Measurements from ENCODE around the gene PDPN.

PDPN gene, protein sequence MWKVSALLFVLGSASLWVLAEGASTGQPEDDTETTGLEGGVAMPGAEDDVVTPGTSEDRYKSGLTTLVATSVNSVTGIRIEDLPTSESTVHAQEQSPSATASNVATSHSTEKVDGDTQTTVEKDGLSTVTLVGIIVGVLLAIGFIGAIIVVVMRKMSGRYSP

DNA sequence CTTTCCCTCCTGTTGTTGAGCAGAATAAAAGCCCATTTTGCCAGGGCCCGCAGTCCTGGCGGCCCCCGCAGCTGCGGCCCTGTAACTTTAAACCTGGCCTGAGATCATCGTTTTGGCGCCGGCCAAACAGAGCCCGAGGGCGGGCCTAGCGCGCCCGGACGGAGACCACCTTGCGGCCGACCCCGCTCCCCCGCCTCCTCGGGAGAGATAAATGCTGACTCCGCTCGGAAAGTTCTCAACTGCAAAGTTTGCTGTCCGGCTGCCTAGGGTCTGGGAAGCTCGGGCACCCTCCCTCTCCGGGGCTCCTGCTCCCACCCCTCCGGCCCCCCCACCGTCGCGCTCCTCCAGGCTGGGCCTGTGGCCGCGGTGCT is at the start of gene PDPN:
PDPN (plus strand) TSS at position 238 of the 371 bp plus-strand sequence. CDS start 202 bp downstream, outside the sequence.
- TF ChIP-seq, protein P1, sequence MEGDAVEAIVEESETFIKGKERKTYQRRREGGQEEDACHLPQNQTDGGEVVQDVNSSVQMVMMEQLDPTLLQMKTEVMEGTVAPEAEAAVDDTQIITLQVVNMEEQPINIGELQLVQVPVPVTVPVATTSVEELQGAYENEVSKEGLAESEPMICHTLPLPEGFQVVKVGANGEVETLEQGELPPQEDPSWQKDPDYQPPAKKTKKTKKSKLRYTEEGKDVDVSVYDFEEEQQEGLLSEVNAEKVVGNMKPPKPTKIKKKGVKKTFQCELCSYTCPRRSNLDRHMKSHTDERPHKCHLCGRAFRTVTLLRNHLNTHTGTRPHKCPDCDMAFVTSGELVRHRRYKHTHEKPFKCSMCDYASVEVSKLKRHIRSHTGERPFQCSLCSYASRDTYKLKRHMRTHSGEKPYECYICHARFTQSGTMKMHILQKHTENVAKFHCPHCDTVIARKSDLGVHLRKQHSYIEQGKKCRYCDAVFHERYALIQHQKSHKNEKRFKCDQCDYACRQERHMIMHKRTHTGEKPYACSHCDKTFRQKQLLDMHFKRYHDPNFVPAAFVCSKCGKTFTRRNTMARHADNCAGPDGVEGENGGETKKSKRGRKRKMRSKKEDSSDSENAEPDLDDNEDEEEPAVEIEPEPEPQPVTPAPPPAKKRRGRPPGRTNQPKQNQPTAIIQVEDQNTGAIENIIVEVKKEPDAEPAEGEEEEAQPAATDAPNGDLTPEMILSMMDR (IDR thresholded peaks at IDR 0.05): no peak
- H3K4me1 ChIP-seq: peaks cover 0 to 6% (median 3%) of the 10 kb centered on the region in 4 donors
- H3K27me3 ChIP-seq: peaks cover 0 to 66% of the 10 kb centered on the region in 2 donors
- H3K27ac ChIP-seq: peak within 1 kb of the TSS in 1 of 2 donors; percentile 39
- intact Hi-C loops (cut with DNase I; ENCODE audit: low total_unique reads): no loop called here
- H3K36me3 ChIP-seq: no peaks in the 10 kb centered on the region
- H3K9me3 ChIP-seq: no peaks in the 10 kb centered on the region
- DNase-seq: peak; percentile 43 to 66
- peak within 1 kb of the TSS; percentile 36 to 43 for H3K4me3 ChIP-seq

DNA sequence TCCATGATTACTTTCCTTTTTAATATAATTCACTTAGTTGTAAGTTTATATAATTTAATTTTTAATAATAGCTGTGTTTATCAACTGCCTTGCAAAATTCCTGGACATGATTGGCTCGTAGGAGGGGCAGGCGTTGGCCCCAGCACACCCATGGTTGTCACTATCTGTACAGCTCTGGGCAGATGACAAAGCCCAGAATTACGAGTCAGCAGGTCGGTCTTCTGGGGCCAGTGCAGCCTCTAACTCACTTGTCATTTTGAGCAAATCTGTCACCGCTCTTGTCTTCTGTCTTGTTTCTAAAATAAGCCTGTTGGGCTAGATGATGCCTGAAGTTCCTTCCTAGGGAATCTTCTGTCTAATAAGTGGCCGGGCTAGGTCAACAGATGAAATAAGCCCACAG is 48.4 kb upstream of the PDPN start:
- H3K4me3 ChIP-seq: no peak overlapping the region
- H3K27me3 ChIP-seq: peaks cover 0 to 12% of the 10 kb centered on the region in 2 donors
- H3K9me3 ChIP-seq: no peaks in the 10 kb centered on the region
- H3K4me1 ChIP-seq: no peaks in the 10 kb centered on the region
- no peak for DNase-seq
- no peaks in the 10 kb centered on the region for H3K36me3 ChIP-seq
- H3K27ac ChIP-seq: no peak overlapping the region
- TF ChIP-seq, protein P1 (IDR thresholded peaks at IDR 0.05): no peak
- intact Hi-C loops (cut with DNase I; ENCODE audit: low total_unique reads): no loop called here

DNA sequence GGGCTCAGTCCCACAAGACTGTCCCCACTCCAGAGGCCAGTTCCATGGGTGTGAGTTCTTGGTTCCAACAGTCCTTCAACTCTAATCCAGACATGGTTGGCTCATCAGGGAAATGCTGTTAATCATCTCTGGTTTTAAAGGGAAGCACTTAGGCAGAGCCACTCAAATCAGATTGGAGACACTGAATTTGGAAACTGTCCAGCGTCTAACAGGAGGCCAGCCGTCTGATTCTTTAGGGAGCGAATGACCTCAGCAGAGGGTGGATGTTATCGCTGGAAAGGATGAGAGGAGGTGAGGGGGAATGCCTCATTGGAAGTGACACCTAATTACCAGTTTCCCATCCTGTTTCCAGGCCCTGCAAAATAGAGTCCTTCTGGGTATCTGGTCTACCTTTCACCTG is 47.1 kb upstream of the PDPN start:
- Histone ChIP-seq H3K4me1 (no peaks in the 10 kb centered on the region), H3K36me3 (no peaks in the 10 kb centered on the region), H3K4me3 (no peak overlapping the region), H3K27me3 (peaks cover 0 to 12% of the 10 kb centered on the region in 2 donors), H3K9me3 (no peaks in the 10 kb centered on the region), H3K27ac (no peak overlapping the region)
- DNase-seq: no peak
- intact Hi-C loops (cut with DNase I; ENCODE audit: low total_unique reads): no loop called here
- TF ChIP-seq, protein P1 (IDR thresholded peaks at IDR 0.05): no peak

DNA sequence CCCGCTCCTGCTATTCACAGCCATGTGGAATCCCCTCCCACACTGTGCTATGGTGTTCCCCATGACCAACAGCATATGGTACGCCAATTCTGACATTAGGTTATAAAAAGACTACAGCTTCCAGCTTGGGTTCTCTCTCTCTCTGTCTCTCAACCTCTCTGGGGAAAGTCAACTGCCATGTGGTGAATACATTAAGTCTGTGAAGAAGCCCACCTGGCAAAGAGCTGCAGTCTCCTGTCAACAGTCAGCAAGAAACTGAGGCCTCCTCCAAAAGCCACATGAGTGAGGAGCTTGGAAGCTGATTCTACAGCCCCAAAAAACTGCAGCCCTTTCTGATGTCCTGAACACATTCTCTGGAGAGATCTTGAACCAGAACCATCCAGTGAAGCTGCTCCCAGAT is 44.8 kb upstream of the PDPN start:
- Histone ChIP-seq H3K27me3 (peaks cover 0 to 12% of the 10 kb centered on the region in 2 donors), H3K4me3 (no peak overlapping the region), H3K36me3 (no peaks in the 10 kb centered on the region), H3K9me3 (no peaks in the 10 kb centered on the region), H3K4me1 (peaks cover 0 to 6% (median 1%) of the 10 kb centered on the region in 4 donors), H3K27ac (no peak overlapping the region)
- intact Hi-C loops (cut with DNase I; ENCODE audit: low total_unique reads): no loop called here
- TF ChIP-seq, protein P1 (IDR thresholded peaks at IDR 0.05): no peak
- DNase-seq: no peak

DNA sequence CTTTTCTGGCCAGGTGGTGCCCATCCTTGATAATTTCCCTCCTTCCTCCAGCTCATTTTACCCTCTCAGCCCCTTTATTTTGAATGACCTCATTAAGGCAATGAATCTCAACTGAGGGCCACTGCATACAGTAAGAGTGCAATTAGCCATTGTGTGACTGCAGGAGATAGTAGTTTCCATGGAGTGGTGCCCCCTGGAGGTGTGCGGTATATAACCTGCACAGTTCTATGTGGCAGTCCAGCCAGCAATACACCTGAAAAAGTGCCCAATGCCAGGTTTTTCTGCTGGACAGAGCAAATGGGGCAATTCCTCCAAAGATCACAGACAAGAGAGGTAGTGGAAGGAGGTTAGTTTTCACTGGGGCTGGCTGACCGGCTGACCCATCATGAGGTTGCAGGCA is 43.9 kb upstream of the PDPN start:
- Histone ChIP-seq H3K4me1 (peaks cover 0 to 7% (median 3%) of the 10 kb centered on the region in 4 donors), H3K27ac (no peak overlapping the region), H3K36me3 (no peaks in the 10 kb centered on the region), H3K4me3 (no peak overlapping the region), H3K9me3 (no peaks in the 10 kb centered on the region), H3K27me3 (peaks cover 0 to 12% of the 10 kb centered on the region in 2 donors)
- TF ChIP-seq, protein P1 (IDR thresholded peaks at IDR 0.05): no peak
- intact Hi-C loops (cut with DNase I; ENCODE audit: low total_unique reads): no loop called here
- no peak for DNase-seq

All from tibial artery (tissue), 4 donors.